Measurements from ENCODE around the gene HLA-DMA. TPM values are rescaled to one million over a fixed set of nuclear protein-coding genes. Genes with fewer than 3 reads are reported as not detected.

Gene HLA-DMA
- total RNA-seq, 4 donors from 2014 or later: 44.7 to 124 (median 69.7) TPM

GRCh38 chr6:32984622-32985389 lies 31.9 kb upstream of the HLA-DMA start:
- no peak for TF ChIP-seq CTCF (IDR thresholded peaks at IDR 0.05; ENCODE audit: low read depth)

GRCh38 chr6:32983964-32984621 lies 31.2 kb upstream of the HLA-DMA start:
- TF ChIP-seq CTCF (IDR thresholded peaks at IDR 0.05; ENCODE audit: low read depth): no peak

- TF ChIP-seq CTCF (IDR thresholded peaks at IDR 0.05; ENCODE audit: low read depth): no peak
These were observed 30.6 kb upstream of the HLA-DMA start for GRCh38 chr6:32983493-32983848.

GRCh38 chr6:32982702-32983492 lies 30.0 kb upstream of the HLA-DMA start:
- TF ChIP-seq CTCF (IDR thresholded peaks at IDR 0.05; ENCODE audit: low read depth): no peak

- no peak for TF ChIP-seq CTCF (IDR thresholded peaks at IDR 0.05; ENCODE audit: low read depth)
These were observed 29.3 kb upstream of the HLA-DMA start for GRCh38 chr6:32982084-32982701.

GRCh38 chr6:32980488-32981038 lies 27.7 kb upstream of the HLA-DMA start:
- TF ChIP-seq CTCF (IDR thresholded peaks at IDR 0.05; ENCODE audit: low read depth): no peak
